Measurements from ENCODE around the gene SLC9C2.

SLC9C2 gene

GRCh38 chr1:173453982-173454381 is 148.9 kb downstream of the SLC9C2 start:
- no peak for DNase-seq

GRCh38 chr1:173451981-173452380 is 150.9 kb downstream of the SLC9C2 start:
- peak in 8 of 56 donors; percentile 1 to 19 (median 9) for DNase-seq
